ENCODE results near the gene KRT9. TPM values are rescaled to one million over a fixed set of nuclear protein-coding genes. Genes with fewer than 3 reads are reported as not detected.

The KRT9 gene
- total and polyA plus RNA-seq, 2 donors (not counting 3 experiments of a cell fraction or from before 2014, with no cell fraction given) = not detected

DNA sequence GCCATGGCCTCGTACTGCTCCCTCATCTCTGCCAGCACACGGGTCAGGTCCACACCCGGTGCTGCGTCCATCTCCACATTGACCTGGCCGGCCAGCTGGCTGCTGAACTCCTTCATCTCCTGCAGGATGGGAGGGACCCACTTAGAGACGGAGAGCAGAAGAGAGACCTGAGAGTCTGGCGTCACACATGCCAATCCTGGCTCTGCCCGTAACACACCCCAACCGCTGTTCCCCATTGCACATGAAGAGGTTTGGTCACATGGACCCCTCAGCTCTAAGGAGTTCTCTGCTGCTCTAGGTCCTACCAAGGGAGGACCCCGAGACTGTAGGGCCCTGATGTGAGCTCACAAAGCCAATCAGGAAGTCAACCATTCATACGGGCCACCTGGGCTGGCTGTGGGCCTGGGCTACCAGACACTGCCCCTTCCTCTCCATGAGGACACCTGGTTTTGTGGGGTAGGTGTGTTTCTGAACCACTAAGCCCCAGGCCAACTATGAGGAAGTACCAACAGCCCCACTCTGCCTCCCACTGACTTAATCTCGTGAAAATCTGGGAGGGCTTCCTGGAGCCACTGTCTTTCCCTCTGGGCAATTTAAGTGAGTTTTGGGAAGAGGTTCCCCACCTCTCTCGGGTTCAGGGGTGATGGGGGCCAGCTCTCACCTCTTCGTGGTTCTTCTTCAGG lies 55.6 kb downstream of the KRT9 start:
- CTCF ChIA-PET = interaction anchor here (0.7 to 4.1 kb wide), 3 partner anchors 15 to 33 kb away, joined by 4 to 24 read pairs (median 4); no protein-coding TSS in a partner anchor
- intact Hi-C loops (cut with micrococcal nuclease) (no loop called here), dilution Hi-C loops (cut with MboI; ENCODE audit: extremely low pct_ligation_motif_present, low sequenced_read_pairs) (no loop called here)
- H3K4me2 ChIP-seq (ENCODE audit: insufficient read depth, low read length) = no peak overlapping the region
- H2AFZ ChIP-seq (ENCODE audit: low read depth, low read length) = no peak overlapping the region
- no peak overlapping the region for H3K27ac ChIP-seq (ENCODE audit: insufficient read depth, low read depth, low read length)
- no peaks in the 10 kb centered on the region for H3K27me3 ChIP-seq (ENCODE audit: control insufficient read depth in 2 of 2, insufficient read depth in 2 of 2, low read length in 2 of 2)
- no peak for TF ChIP-seq POLR2A (IDR thresholded peaks at IDR 0.05; ENCODE audit: low read depth, low read length)
- no peak for TF ChIP-seq EZH2 (IDR thresholded peaks at IDR 0.05; ENCODE audit: borderline replicate concordance, low read depth, low read length, severe bottlenecking)
- no peak for TF ChIP-seq JUN (IDR thresholded peaks at IDR 0.05; ENCODE audit: borderline replicate concordance, insufficient read depth, insufficient read length, low read depth)
- no peak for TF ChIP-seq POLR2AphosphoS5 (IDR thresholded peaks at IDR 0.05; ENCODE audit: insufficient read depth, low read depth, low read length)
- no peak for TF ChIP-seq GATA2 (IDR thresholded peaks at IDR 0.05; ENCODE audit: insufficient read depth, insufficient read length, low read depth, low read length)
- no peak for TF ChIP-seq FOS (IDR thresholded peaks at IDR 0.05; ENCODE audit: borderline replicate concordance, insufficient read depth, low read length)
- TF ChIP-seq, protein P1, sequence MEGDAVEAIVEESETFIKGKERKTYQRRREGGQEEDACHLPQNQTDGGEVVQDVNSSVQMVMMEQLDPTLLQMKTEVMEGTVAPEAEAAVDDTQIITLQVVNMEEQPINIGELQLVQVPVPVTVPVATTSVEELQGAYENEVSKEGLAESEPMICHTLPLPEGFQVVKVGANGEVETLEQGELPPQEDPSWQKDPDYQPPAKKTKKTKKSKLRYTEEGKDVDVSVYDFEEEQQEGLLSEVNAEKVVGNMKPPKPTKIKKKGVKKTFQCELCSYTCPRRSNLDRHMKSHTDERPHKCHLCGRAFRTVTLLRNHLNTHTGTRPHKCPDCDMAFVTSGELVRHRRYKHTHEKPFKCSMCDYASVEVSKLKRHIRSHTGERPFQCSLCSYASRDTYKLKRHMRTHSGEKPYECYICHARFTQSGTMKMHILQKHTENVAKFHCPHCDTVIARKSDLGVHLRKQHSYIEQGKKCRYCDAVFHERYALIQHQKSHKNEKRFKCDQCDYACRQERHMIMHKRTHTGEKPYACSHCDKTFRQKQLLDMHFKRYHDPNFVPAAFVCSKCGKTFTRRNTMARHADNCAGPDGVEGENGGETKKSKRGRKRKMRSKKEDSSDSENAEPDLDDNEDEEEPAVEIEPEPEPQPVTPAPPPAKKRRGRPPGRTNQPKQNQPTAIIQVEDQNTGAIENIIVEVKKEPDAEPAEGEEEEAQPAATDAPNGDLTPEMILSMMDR (IDR thresholded peaks at IDR 0.05; ENCODE audit: extremely low read depth in 1 of 2, insufficient read depth in 1 of 2, low read depth in 1 of 2, low read length in 2 of 2) = no peak
- TF ChIP-seq MYC (IDR thresholded peaks at IDR 0.05; ENCODE audit: low read depth, low read length) = no peak
- TF ChIP-seq, protein P2, sequence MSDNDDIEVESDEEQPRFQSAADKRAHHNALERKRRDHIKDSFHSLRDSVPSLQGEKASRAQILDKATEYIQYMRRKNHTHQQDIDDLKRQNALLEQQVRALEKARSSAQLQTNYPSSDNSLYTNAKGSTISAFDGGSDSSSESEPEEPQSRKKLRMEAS (IDR thresholded peaks at IDR 0.05; ENCODE audit: insufficient read depth, insufficient read length) = no peak
- H4K20me1 ChIP-seq (replicated peaks; ENCODE audit: control insufficient read depth, extremely low read depth, insufficient read depth, low read length) = no peaks in the 10 kb centered on the region
- no peaks in the 10 kb centered on the region for H3K9me1 ChIP-seq (replicated peaks; ENCODE audit: control insufficient read depth, extremely low read depth, insufficient read depth, low read length)
- H3K36me3 ChIP-seq (ENCODE audit: control insufficient read depth in 2 of 2, extremely low read depth in 1 of 2, insufficient read depth in 2 of 2, low read length in 2 of 2) = no peaks in the 10 kb centered on the region
- no peak for FAIRE-seq
- no peak overlapping the region for H3K4me3 ChIP-seq (replicated peaks in 1 of 3; ENCODE audit: insufficient read depth in 1 of 3, low read depth in 1 of 3, low read length in 3 of 3)
- POLR2A ChIA-PET = no interaction called here
- H3K9me3 ChIP-seq (replicated peaks; ENCODE audit: control insufficient read depth, insufficient read depth, low read length) = no peaks in the 10 kb centered on the region
- H3K4me1 ChIP-seq (ENCODE audit: control insufficient read depth, extremely low read depth, insufficient read depth, low read length) = peaks cover 6% of the 10 kb centered on the region
- H3K79me2 ChIP-seq (ENCODE audit: control insufficient read depth, insufficient read depth, low read length) = no peaks in the 10 kb centered on the region
- DNase-seq (ENCODE audit: low read depth, low spot score) = no peak
- no TSS peak for BruUV-seq (replicated peaks)
- H3K9ac ChIP-seq (replicated peaks; ENCODE audit: extremely low read depth, insufficient read depth, low read length) = no peak overlapping the region

Small RNA genes lying within 50 kb of the gene (microRNA-seq; reads per million reads assigned to microRNA genes)
- gene MIR6510 (ENCODE audit: borderline number of aligned reads, borderline replicate concordance) = not detected

Other genes with a start within 250 kb of the KRT9 start
- not detected in 2 replicates for gene KRT33A, start 221.2 kb downstream of the KRT9 start, total RNA-seq
- gene KRT33A, start 221.2 kb downstream of the KRT9 start, polyA plus RNA-seq = not detected in 2 replicates
- not detected in 2 replicates for gene KRT33B, start 202.2 kb downstream of the KRT9 start, total RNA-seq
- gene KRT33B, start 202.2 kb downstream of the KRT9 start, polyA plus RNA-seq = not detected in 2 replicates
- gene KRT34, start 189.8 kb downstream of the KRT9 start, total RNA-seq = not detected in 2 replicates
- not detected in 2 replicates for gene KRT34, start 189.8 kb downstream of the KRT9 start, polyA plus RNA-seq
- gene KRT31, start 174.5 kb downstream of the KRT9 start, total RNA-seq = not detected in 2 replicates
- not detected in 2 replicates for gene KRT31, start 174.5 kb downstream of the KRT9 start, polyA plus RNA-seq
- gene KRT37, start 147.5 kb downstream of the KRT9 start, total RNA-seq = not detected in 2 replicates
- gene KRT37, start 147.5 kb downstream of the KRT9 start, polyA plus RNA-seq = not detected in 2 replicates
- not detected in 2 replicates for gene KRT38, start 131.1 kb downstream of the KRT9 start, total RNA-seq
- gene KRT38, start 131.1 kb downstream of the KRT9 start, polyA plus RNA-seq = not detected in 2 replicates
- gene KRT32, start 104.7 kb downstream of the KRT9 start, total RNA-seq = not detected in 2 replicates
- gene KRT32, start 104.7 kb downstream of the KRT9 start, polyA plus RNA-seq = not detected in 2 replicates
- not detected in 2 replicates for gene KRT35, start 90.9 kb downstream of the KRT9 start, total RNA-seq
- 0.08 TPM in 1 of 2 replicates, not detected in the other for gene KRT35, start 90.9 kb downstream of the KRT9 start, polyA plus RNA-seq
- not detected in 2 replicates for gene KRT36, start 82.1 kb downstream of the KRT9 start, total RNA-seq
- 0.04 and 0.11 TPM in 2 replicates for gene KRT36, start 82.1 kb downstream of the KRT9 start, polyA plus RNA-seq
- not detected in 2 replicates for gene KRT13, start 66.4 kb downstream of the KRT9 start, total RNA-seq
- gene KRT13, start 66.4 kb downstream of the KRT9 start, polyA plus RNA-seq = not detected in 2 replicates
- 2.8 TPM in 2 replicates for gene KRT15, start 53.2 kb downstream of the KRT9 start, total RNA-seq
- gene KRT15, start 53.2 kb downstream of the KRT9 start, polyA plus RNA-seq = 0.68 and 0.83 TPM in 2 replicates
- 14.9 and 23.3 TPM in 2 replicates for gene KRT19, start 43.8 kb downstream of the KRT9 start, total RNA-seq
- 12.9 and 20.1 TPM in 2 replicates for gene KRT19, start 43.8 kb downstream of the KRT9 start, polyA plus RNA-seq
- gene KRT14, start 14.8 kb upstream of the KRT9 start, total RNA-seq = 0.18 and 0.66 TPM in 2 replicates
- gene KRT14, start 14.8 kb upstream of the KRT9 start, polyA plus RNA-seq = 0.11 and 0.12 TPM in 2 replicates
- gene KRT16, start 40.7 kb upstream of the KRT9 start, total RNA-seq = not detected in 2 replicates
- gene KRT16, start 40.7 kb upstream of the KRT9 start, polyA plus RNA-seq = not detected in 2 replicates
- 0.55 and 1.6 TPM in 2 replicates for gene KRT17, start 52.5 kb upstream of the KRT9 start, total RNA-seq
- 0.83 and 0.96 TPM in 2 replicates for gene KRT17, start 52.5 kb upstream of the KRT9 start, polyA plus RNA-seq
- 814 and 839 TPM in 2 replicates for gene EIF1, start 116.8 kb upstream of the KRT9 start, total RNA-seq
- gene EIF1, start 116.8 kb upstream of the KRT9 start, polyA plus RNA-seq = 145 and 168 TPM in 2 replicates
- not detected in 2 replicates for gene GAST, start 140.3 kb upstream of the KRT9 start, total RNA-seq
- gene GAST, start 140.3 kb upstream of the KRT9 start, polyA plus RNA-seq = not detected in 2 replicates
- gene HAP1, start 162.6 kb upstream of the KRT9 start, total RNA-seq = 0.23 and 0.24 TPM in 2 replicates
- 0.07 and 0.11 TPM in 2 replicates for gene HAP1, start 162.6 kb upstream of the KRT9 start, polyA plus RNA-seq
- gene JUP, start 214.7 kb upstream of the KRT9 start, total RNA-seq = 170 and 171 TPM in 2 replicates
- 98.0 and 100 TPM in 2 replicates for gene JUP, start 214.7 kb upstream of the KRT9 start, polyA plus RNA-seq
- 37.1 and 39.2 TPM in 2 replicates for gene P3H4, start 239.9 kb upstream of the KRT9 start, total RNA-seq
- gene P3H4, start 239.9 kb upstream of the KRT9 start, polyA plus RNA-seq = 57.3 and 58.3 TPM in 2 replicates
- gene FKBP10, start 240.9 kb upstream of the KRT9 start, total RNA-seq = 163 and 168 TPM in 2 replicates
- 377 and 431 TPM in 2 replicates for gene FKBP10, start 240.9 kb upstream of the KRT9 start, polyA plus RNA-seq

All from endothelial cell of umbilical vein (primary cell).